NCI-H1092 (cell line): ENCODE data around the gene CMC2.

Experiments used
- DNase-seq: peaks from one replicate; lab custom pipeline; 2025; lab: John Stamatoyannopoulos, UW

Gene CMC2

GRCh38 chr16:81006813-81007695 is at the start of gene CMC2, which contains the start of gene CENPN:
CMC2 (minus strand) TSS chr16:81006885; CDS start chr16:80997394, 9,491 bp downstream.
CENPN (plus strand) TSS chr16:81007214; CDS start chr16:81011940, 4,726 bp downstream.
- DNase-seq, result peak; percentile 97

GRCh38 chr16:81053761-81054160 is 47.1 kb upstream of the CMC2 start:
- no peak for DNase-seq

GRCh38 chr16:81042821-81043220 is 36.1 kb upstream of the CMC2 start:
- no peak for DNase-seq

GRCh38 chr16:81041696-81042095 is 35.0 kb upstream of the CMC2 start:
- no peak for DNase-seq

GRCh38 chr16:81040842-81041241 is 34.2 kb upstream of the CMC2 start:
- no peak for DNase-seq

- DNase-seq, result no peak
These were observed 33.4 kb upstream of the CMC2 start for GRCh38 chr16:81040131-81040530.

GRCh38 chr16:81036751-81037350 is 30.2 kb upstream of the CMC2 start:
- DNase-seq, result no peak

- DNase-seq, result peak; percentile 23
These were observed 29.5 kb upstream of the CMC2 start for GRCh38 chr16:81035975-81036750.

- DNase-seq, result peak; percentile 81
These were observed 28.8 kb upstream of the CMC2 start, which contains the start of gene ATMIN for GRCh38 chr16:81035398-81035974. ATMIN (plus strand) TSS chr16:81035842; CDS start chr16:81035871, 29 bp downstream.

- no peak for DNase-seq
These were observed 23.4 kb upstream of the CMC2 start for GRCh38 chr16:81029930-81030604.

GRCh38 chr16:81026429-81026828 is 19.7 kb upstream of the CMC2 start:
- no peak for DNase-seq

- DNase-seq, result no peak
These were observed 11.8 kb upstream of the CMC2 start for GRCh38 chr16:81018496-81018895.

- DNase-seq, result no peak
These were observed 8.0 kb upstream of the CMC2 start for GRCh38 chr16:81014672-81015071.

- no peak for DNase-seq
These were observed 6.3 kb upstream of the CMC2 start for GRCh38 chr16:81012974-81013373.

GRCh38 chr16:81008505-81008789 is 1.8 kb upstream of the CMC2 start:
- DNase-seq, result no peak

GRCh38 chr16:81006211-81006812 is 373 bp downstream of the CMC2 start:
- DNase-seq, result peak; percentile 41

GRCh38 chr16:81005610-81006161 is 999 bp downstream of the CMC2 start:
- no peak for DNase-seq

GRCh38 chr16:81004646-81005353 is 1.9 kb downstream of the CMC2 start:
- DNase-seq, result peak; percentile 20

- DNase-seq, result no peak
These were observed 2.9 kb downstream of the CMC2 start for GRCh38 chr16:81003610-81004460.
